Stimulated activated naive CD8-positive, alpha-beta T cell treated with anti-CD3 and anti-CD28 coated beads, Interleukin-15, amount 100 ng/mL, for 72 hours (primary cell): ENCODE measurements around the gene TSPAN4.

Experiments
- ATAC-seq: fragments of 150-1000 bp; cut with Tn5 transposase; 2 replicates; pipeline ENCODE4 v1.10.0; 2021; ENCODE audit warnings: mild to moderate bottlenecking, moderate library complexity
- DNase-seq, 2 donors: peaks; one replicate each; pipeline ENCODE4 v3.0.0; 2021 to 2022
- H3K27ac Mint-ChIP-seq, 2 donors: one replicate each; pipeline ENCODE4 v1.8.0; 2022; ENCODE audit warnings: mild to moderate bottlenecking in 2 of 2, mixed read lengths in 2 of 2, moderate library complexity in 2 of 2
- H3K27me3 Mint-ChIP-seq: one replicate; pipeline ENCODE4 v1.8.0; 2022; ENCODE audit warnings: mixed read lengths
- H3K4me1 Mint-ChIP-seq: one replicate; pipeline ENCODE4 v1.8.0; 2022; ENCODE audit warnings: mild to moderate bottlenecking, mixed read lengths
- H3K4me3 Mint-ChIP-seq, 2 donors: one replicate each; pipeline ENCODE4 v1.8.0; 2022; ENCODE audit warnings: mild to moderate bottlenecking in 2 of 2, mixed read lengths in 2 of 2, moderate library complexity in 1 of 2
- H3K9me3 Mint-ChIP-seq, 2 donors: one replicate each; pipeline ENCODE4 v1.8.0; 2022; ENCODE audit warnings: mixed read lengths in 2 of 2

Gene TSPAN4

DNA sequence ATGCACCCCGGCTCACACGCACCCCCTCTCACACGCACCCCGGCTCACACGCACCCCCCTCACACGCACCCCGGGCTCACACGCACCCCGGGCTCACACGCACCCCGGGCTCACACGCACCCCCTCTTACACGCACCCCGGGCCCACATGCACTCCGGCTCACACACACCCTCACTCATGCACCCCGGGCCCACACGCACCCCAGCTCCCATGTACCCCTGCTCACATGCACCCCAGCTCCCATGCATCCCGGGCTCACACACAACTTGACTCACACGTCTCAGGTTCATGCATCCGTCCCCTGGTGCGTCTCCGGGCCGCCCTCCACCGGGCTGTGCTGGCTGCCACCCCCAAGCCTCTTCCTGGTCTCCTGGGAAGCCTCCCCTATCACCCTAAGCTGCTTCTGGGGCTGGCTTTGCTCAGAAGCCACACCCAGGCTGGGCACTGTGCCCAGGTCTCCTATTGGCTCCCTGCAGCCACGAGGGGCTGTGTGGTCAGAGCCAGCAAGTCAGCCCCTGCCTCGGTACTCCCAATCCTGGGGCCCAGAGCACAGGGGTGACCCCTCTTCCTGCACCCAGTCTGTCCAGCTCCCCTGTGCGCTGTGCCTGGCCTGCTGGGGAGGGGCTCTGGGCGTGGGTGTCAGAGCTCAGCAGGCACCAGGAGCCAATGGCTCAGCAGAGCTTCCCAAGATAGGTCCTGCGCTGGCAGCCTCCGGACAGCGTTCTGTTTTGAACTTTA, 16.9 kb downstream of the TSPAN4 start:
- H3K4me1 Mint-ChIP-seq, result peaks cover 18% of the 10 kb centered on the region
- peak; percentile 27 for ATAC-seq
- H3K9me3 Mint-ChIP-seq, result no peaks in the 10 kb centered on the region
- DNase-seq, result no peak
- peak overlapping the region in 1 of 2 donors; percentile 96 for H3K27ac Mint-ChIP-seq
- no peak overlapping the region for H3K4me3 Mint-ChIP-seq
- no peaks in the 10 kb centered on the region for H3K27me3 Mint-ChIP-seq

DNA sequence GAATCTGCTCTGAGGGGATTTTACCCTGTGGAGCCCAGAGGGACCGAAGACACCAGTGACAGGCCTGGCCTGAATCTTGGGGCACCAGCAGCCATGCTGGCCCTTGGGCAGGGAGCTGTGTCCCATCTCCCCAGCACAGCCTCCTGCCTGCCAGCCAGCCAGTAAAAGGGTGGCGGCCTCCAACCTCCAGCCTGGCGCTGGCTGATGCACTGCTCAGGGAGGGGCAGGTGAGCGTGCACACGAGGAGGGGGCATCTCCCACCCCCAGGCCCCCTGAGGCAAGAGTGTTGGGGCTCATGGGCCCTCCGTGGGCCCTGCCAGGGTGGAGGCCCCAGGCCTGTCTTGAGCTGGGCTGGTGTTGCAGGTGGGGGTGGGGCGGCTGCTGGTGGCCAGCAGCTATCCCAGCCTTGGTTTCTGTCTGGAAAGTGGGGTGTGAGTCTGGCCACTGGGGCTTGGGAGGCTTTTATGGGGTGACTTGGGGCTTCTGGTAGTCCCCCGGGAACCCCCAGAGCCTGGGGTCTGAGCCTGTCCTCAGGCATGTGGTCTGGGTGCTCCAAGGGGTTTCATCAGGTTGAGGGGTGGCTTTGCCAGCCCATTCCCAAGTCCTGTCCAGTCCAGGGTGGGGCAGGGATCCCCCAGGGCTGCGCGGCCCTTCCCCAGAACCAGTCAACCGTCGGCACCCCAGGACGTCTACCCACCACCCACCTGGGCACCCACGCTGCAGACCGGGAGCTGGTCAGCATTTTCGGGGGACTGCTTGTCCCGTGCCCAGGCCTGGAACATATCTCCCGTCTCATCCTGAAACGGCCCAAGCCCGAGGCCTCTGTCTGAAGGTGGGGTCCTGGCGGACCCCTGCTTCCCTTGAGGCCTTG, 17.8 kb downstream of the TSPAN4 start:
- Mint-ChIP-seq H3K27ac (peak overlapping the region in 1 of 2 donors; percentile 79), H3K27me3 (no peaks in the 10 kb centered on the region), H3K4me1 (peaks cover 18% of the 10 kb centered on the region), H3K9me3 (no peaks in the 10 kb centered on the region), H3K4me3 (no peak overlapping the region)
- ATAC-seq (no peak), DNase-seq (no peak)

DNA sequence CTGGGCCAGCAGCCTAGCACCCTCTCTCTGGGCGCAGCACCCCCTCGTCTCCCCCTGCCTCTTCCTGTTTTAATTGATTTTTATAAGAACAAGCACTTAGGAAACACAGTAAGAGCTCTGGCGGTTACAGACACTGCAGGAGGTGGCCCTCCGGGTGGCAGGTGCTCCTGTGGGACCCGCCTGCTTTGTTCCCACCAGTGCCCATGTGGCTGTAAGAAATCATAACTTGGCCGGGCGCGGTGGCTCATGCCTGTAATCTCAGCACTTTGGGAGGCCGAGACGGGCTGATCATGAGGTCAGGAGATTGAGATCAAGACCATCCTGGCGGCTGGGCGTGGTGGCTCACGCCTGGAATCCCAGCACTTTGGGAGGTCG, 18.4 kb downstream of the TSPAN4 start:
- Mint-ChIP-seq H3K27ac (peak overlapping the region in 1 of 2 donors; percentile 79), H3K4me3 (no peak overlapping the region), H3K9me3 (no peaks in the 10 kb centered on the region), H3K4me1 (peaks cover 18% of the 10 kb centered on the region), H3K27me3 (no peaks in the 10 kb centered on the region)
- ATAC-seq (no peak), DNase-seq (no peak)

DNA sequence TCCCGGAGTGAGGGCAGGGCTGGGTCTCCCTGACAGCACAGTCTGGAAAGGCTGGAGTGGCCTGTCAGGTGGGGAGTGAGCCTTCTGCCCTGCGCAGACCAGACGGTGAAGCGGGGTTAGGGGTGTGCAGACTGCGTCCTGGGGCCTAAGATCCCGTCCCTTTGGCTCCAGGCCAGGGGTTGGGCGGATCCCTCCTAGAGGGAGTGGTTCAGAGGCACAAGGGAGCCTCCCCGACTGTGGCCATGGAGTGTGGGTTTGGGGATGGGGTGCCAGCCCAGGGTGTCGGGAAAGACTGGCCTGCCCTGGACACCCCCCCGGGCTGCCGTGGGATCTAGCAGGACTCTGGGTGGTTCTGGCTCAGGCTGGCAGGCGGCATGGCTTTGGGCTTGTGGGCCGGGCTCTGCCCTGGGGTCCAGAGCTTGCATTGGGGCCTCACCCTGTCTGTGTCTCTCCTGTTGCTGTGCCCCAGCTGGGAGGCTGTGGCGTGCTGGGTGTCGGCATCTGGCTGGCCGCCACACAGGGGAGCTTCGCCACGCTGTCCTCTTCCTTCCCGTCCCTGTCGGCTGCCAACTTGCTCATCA, 19.5 kb downstream of the TSPAN4 start:
- no peak for DNase-seq
- peaks cover 11% of the 10 kb centered on the region for H3K4me1 Mint-ChIP-seq
- no peaks in the 10 kb centered on the region for H3K27me3 Mint-ChIP-seq
- no peak overlapping the region for H3K4me3 Mint-ChIP-seq
- no peaks in the 10 kb centered on the region for H3K9me3 Mint-ChIP-seq
- H3K27ac Mint-ChIP-seq, result no peak overlapping the region
- no peak for ATAC-seq

DNA sequence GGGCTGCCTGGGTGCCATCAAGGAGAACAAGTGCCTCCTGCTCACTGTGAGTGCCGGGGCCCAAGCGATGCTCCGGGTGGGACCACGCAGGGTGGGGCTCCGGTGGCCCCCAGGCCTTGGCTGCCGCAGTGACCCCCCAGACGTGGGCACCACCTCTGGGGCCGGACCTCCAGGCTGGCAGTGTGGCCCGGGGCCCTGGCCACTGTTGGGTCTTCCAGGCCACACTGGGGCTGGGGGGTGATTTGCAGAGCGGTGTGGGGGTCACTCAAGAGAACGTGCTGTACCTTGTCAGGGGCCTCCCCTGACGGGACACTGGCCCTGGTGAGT, 20.0 kb downstream of the TSPAN4 start:
- DNase-seq (no peak), ATAC-seq (peak; percentile 3)
- Mint-ChIP-seq H3K4me3 (no peak overlapping the region), H3K27ac (no peak overlapping the region), H3K4me1 (peaks cover 10% of the 10 kb centered on the region), H3K9me3 (no peaks in the 10 kb centered on the region), H3K27me3 (no peaks in the 10 kb centered on the region)

DNA sequence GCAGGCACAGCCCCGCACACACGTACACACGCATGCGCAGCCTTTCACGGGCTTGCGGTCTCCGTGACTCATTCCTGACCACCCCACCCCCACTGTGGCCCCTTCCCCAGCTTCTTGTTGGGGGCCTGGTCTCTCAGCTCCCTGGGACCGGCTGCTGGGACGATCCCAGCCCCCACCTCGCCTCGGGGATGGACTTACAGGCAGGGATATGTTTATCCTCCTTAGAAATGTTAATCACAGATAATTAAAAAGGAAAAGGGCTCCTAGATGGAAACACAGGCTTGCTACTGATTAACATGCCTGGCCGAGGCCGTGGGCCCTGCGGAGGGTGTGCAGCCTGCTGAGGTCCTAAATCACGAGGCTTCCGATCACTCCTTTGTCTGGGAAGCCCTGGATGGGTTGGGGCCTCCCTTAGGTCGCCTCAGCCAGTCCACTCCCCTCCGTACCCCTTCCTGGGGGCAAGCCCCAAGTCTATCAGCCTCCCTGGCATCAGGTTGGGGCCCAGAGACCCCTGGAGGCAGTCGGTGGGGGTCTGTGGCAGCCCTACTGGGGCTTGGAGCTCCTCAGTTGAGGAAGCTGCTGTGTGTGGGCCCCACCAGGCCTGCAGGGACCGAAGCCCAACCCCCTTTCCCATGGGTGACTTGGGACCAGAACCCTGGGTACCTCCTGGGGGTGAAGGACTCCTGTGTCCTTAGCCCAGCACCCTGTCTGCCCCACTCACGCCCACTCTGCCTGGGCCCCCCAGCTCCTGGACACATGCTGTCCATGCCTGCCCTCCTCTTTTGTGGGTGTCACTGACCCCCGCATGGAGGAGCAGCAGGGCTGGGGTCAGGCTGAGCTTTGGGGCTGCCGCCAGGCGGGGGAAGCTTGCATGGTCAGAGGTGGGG, 20.6 kb downstream of the TSPAN4 start:
- DNase-seq, result no peak
- Mint-ChIP-seq H3K4me3 (no peak overlapping the region), H3K27me3 (no peaks in the 10 kb centered on the region), H3K9me3 (no peaks in the 10 kb centered on the region), H3K4me1 (peaks cover 10% of the 10 kb centered on the region), H3K27ac (peak overlapping the region in 1 of 2 donors; percentile 85)
- no peak for ATAC-seq

DNA sequence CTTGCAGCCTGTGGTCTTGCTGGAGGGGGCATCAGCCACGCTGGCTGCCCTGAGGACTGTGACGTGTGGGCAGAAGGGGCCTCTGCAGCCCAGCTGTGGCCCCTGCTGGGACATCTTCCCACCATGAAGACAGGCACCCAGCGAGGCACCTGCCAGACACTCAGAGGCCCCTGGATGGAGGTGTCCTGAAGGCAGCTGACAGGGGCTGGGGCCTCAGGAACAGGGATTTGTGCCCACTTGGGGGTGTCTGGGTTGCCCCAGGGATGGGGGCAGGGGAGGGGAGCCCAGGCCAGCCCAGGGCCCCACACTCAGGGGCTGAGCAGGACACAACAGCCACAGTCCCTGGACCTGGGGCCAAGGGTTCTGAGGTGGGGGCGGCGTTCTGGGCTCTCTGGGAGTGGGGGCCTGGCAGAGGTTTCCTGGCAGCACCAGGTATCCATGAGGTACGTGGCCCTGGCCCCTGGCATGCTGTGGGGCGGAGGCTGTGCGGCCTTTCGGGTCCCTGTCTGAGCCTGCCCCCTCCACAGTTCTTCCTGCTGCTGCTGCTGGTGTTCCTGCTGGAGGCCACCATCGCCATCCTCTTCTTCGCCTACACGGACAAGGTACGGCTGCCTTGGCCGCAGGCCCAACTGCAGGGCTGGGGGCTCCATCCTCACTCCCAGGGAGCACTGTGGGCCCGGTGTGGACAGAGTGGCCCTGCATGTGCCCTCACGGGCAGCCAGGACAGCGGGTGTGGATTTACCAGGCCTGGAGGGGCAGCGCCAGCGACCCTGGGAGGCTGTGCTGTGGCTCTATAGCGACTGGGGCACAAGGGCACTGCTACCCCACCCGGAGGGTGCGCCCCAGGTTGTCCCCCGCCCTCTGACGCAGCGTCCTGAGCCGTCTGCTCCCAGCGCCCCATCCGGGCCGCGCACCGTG, 21.5 kb downstream of the TSPAN4 start:
- ATAC-seq (no peak), DNase-seq (no peak)
- Mint-ChIP-seq H3K27me3 (no peaks in the 10 kb centered on the region), H3K4me3 (no peak overlapping the region), H3K27ac (peak overlapping the region in 1 of 2 donors; percentile 19), H3K9me3 (no peaks in the 10 kb centered on the region), H3K4me1 (peaks cover 10% of the 10 kb centered on the region)

DNA sequence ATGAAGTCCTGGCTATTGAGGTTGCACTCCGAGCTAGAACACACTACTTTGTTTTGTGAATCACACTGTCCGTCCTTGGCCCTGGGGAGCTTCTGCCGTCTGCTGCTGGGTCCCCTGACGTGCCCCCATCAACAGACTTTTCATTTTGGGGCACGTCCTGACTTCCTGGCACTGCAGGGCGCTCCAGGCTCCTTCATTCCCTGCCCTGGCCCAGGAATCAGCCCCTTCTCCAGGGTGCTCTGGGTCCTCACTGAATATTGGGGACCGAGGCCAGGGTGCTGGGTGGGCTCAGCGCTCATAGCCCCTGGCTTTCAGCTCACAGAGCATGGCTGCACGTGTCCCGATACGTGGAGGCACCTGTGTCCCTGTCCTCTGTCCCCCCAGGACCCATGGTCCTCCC, 22.2 kb downstream of the TSPAN4 start:
- Mint-ChIP-seq H3K27me3 (no peaks in the 10 kb centered on the region), H3K9me3 (no peaks in the 10 kb centered on the region), H3K27ac (no peak overlapping the region), H3K4me3 (no peak overlapping the region), H3K4me1 (peaks cover 3% of the 10 kb centered on the region)
- no peak for ATAC-seq
- no peak for DNase-seq

DNA sequence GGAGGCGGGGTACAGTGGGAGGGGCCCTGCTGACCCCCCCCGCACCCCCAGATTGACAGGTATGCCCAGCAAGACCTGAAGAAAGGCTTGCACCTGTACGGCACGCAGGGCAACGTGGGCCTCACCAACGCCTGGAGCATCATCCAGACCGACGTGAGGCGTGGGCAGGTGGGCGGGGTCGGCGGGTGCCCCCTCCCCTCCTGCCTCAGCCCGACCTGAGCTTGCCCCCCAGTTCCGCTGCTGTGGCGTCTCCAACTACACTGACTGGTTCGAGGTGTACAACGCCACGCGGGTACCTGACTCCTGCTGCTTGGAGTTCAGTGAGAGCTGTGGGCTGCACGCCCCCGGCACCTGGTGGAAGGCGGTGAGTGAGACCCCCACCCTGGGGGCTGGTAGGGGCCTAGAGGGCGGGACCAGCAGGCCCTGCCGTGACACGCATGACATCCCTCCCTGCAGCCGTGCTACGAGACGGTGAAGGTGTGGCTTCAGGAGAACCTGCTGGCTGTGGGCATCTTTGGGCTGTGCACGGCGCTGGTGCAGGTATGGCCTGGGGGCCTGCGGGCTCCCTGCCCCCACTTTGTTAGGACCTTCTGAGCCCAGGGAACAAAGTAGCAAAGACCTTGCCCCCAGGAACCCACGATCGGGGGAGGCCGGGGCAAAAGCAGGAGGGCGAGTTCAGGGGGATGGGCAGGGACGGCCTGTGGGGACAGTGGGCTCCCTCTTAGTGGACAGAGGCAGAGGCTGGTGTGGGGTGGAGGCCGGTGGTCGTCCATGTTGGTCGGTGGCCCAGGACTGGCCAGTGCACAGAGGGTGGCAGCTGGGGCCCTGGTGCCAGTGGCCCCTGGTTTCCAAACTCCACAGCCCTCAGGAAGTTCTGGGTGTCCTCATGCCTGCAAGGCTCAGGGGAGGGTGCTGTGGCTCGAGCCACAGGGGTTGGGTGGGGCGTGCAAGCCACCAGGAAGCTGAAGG, 23.1 kb downstream of the TSPAN4 start:
- no peak overlapping the region for H3K4me3 Mint-ChIP-seq
- peak overlapping the region in 1 of 2 donors; percentile 95 for H3K27ac Mint-ChIP-seq

DNA sequence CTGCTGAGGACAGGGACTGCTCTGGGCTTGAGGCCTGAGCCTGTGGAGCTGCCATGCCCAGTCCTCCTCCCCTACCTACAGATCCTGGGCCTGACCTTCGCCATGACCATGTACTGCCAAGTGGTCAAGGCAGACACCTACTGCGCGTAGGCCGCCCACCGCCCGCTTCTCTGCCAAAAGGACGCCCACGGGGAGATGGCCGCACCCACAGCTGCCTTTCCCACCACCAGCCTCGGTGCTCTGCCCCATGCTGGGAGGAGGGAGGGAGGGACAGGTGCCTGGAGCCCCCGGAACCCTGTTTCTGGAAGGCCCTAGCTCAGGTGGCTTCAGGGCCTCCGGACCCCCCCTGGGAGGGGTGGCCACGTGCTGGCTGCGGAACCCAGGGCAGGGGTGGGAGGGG, 23.8 kb downstream of the TSPAN4 start:
- Mint-ChIP-seq H3K4me1 (no peaks in the 10 kb centered on the region), H3K27ac (no peak overlapping the region), H3K4me3 (no peak overlapping the region), H3K27me3 (no peaks in the 10 kb centered on the region), H3K9me3 (no peaks in the 10 kb centered on the region)
- no peak for DNase-seq
- ATAC-seq, result no peak

More for the DNA sequence above, 23.1 kb downstream of the TSPAN4 start:
- DNase-seq (no peak), ATAC-seq (no peak)
- Mint-ChIP-seq H3K27me3 (no peaks in the 10 kb centered on the region), H3K9me3 (no peaks in the 10 kb centered on the region), H3K4me1 (no peaks in the 10 kb centered on the region)

DNA sequence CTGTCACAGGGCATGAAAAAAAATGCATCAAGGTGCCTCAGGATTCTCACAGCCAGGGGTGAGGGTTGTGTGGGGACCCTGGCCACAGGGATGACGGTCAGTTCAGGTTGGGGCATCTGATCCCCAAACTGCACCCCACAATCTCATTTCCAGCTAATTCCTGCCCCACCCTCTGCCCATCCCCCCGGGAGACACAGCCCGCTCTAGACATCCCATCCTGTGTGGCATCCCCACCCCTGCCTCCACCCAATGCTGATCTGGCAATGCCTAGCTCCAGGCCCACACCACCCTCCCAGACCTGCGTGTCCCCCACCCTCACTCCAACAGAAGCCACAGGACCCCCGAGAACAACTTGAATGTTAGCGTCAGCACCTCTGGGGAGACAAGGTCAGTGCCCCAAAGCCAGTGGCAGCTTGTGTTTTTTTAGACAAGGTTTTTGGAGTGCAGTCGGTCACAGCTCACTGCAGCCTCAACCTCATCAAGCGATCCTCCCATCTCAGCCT, 25.3 kb downstream of the TSPAN4 start:
- no peak for ATAC-seq
- H3K4me3 Mint-ChIP-seq, result no peak overlapping the region
- H3K27me3 Mint-ChIP-seq, result no peaks in the 10 kb centered on the region
- DNase-seq, result no peak
- H3K4me1 Mint-ChIP-seq, result no peaks in the 10 kb centered on the region
- H3K9me3 Mint-ChIP-seq, result no peaks in the 10 kb centered on the region
- peak overlapping the region in 1 of 2 donors; percentile 22 for H3K27ac Mint-ChIP-seq

DNA sequence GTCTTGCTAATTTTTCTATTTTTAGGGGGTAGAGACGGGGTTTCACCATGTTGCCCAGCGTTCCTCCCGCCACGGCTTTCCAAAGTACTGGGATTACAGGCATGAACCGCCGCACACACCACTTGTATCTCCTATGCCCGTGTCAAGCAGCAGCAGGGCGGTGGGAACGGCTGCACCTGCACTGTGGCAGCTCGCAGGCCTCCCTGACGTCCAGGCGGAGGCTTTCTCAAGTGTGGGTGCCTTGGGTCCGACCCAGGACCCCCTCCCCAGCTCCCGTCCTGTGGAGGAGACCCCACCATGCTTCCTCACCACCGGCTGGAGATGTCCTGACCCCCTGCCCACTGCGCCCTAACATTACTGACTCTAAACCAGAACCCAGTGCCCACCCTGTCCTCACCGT, 25.7 kb downstream of the TSPAN4 start:
- Mint-ChIP-seq H3K4me3 (no peak overlapping the region), H3K27ac (peak overlapping the region in 1 of 2 donors; percentile 22), H3K27me3 (no peaks in the 10 kb centered on the region), H3K4me1 (no peaks in the 10 kb centered on the region), H3K9me3 (no peaks in the 10 kb centered on the region)
- ATAC-seq, result no peak
- no peak for DNase-seq

DNA sequence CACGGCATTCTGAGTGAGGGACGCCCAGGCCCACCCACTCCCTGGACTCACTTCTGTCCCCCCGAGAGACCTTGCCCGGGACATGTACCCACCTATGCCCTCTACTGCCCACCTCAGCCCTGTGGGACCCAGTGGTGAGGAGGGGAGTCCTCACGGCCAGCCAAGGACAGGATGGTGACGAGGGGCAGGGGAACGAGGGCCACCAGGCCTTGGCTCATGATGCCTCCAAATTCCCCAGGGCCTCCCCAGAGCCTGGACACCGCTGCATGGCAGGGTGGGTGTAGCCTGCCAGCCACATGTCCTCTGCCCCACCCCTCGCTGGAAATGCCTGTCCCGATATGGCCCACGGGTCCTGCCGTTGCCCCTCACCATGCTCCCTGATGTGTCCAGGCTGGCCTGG, 26.1 kb downstream of the TSPAN4 start:
- DNase-seq, result no peak
- H3K9me3 Mint-ChIP-seq, result no peaks in the 10 kb centered on the region
- ATAC-seq, result no peak
- H3K4me1 Mint-ChIP-seq, result no peaks in the 10 kb centered on the region
- H3K4me3 Mint-ChIP-seq, result no peak overlapping the region
- H3K27me3 Mint-ChIP-seq, result no peaks in the 10 kb centered on the region
- H3K27ac Mint-ChIP-seq, result peak overlapping the region in 1 of 2 donors; percentile 78
